K562 (cell line): ENCODE data around the gene KCNK7. TPM values are rescaled to one million over a fixed set of nuclear protein-coding genes. Genes with fewer than 3 reads are reported as not detected.
A peak's percentile ranks its signal among the peaks of the same experiment; 100 is the strongest.

ENCODE experiments used
- ELF1 ChIP-seq: fragments of 200-800 bp; sonication (Bioruptor generic); IDR thresholded peaks from 2 replicates; pipeline ENCODE4 v1.6.1; 2016; ENCODE audit warnings: missing genetic modification characterization, missing compliant biosample characterization
- ETV6 ChIP-seq, 3 experiments: fragments of 150-350 bp in 1 of 3; sonication (generic) in 1 of 3; formaldehyde crosslinking in 1 of 3; IDR thresholded peaks; 2 replicates each; pipeline versions ENCODE4 v1.6.1 to v1.8.0; 2014 to 2022; ENCODE audit warnings: borderline replicate concordance in 2 of 3, low read depth in 2 of 3, antibody characterized with exemption in 1 of 3, low read length in 1 of 3, mild to moderate bottlenecking in 1 of 3, missing genetic modification reagents in 1 of 3
- HDGF ChIP-seq: fragments of 450-650 bp; IDR thresholded peaks from 2 replicates; pipeline ENCODE4 v1.6.1; 2016
- HLTF ChIP-seq: fragments of 450-650 bp; IDR thresholded peaks from 2 replicates; pipeline ENCODE4 v1.6.1; 2016
- HMBOX1 ChIP-seq: sonication (generic); IDR thresholded peaks from 2 replicates; pipeline ENCODE4 v1.6.1; 2016
- KAT7 ChIP-seq: sonication (generic); formaldehyde crosslinking; IDR thresholded peaks from 2 replicates; pipeline ENCODE4 v1.8.0; 2022; ENCODE audit warnings: missing genetic modification reagents, mild to moderate bottlenecking, borderline replicate concordance
- KDM1A ChIP-seq, 2 experiments: fragments of 450-650 bp; IDR thresholded peaks; 2 replicates each; pipeline ENCODE4 v1.6.1; 2016; ENCODE audit warnings: mild to moderate bottlenecking in 2 of 2
- MBD1 ChIP-seq: fragments of 250-450 bp; sonication (Bioruptor Pico); IDR thresholded peaks from 2 replicates; pipeline ENCODE4 v1.8.0; 2022; ENCODE audit warnings: inconsistent platforms
- MCM3 ChIP-seq: fragments of 450-650 bp; IDR thresholded peaks from 2 replicates; pipeline ENCODE4 v1.6.1; 2016
- NCOA1 ChIP-seq: fragments of 450-650 bp; IDR thresholded peaks from 2 replicates; pipeline ENCODE4 v1.6.1; 2016; ENCODE audit warnings: low read depth
- RBFOX2 ChIP-seq: fragments of 200-400 bp; formaldehyde crosslinking; IDR thresholded peaks from 2 replicates; pipeline ENCODE4 v1.6.1; 2017; ENCODE audit warnings: low read depth, mild to moderate bottlenecking, low read length, moderate library complexity
- RREB1 ChIP-seq: fragments of 250-450 bp; sonication (Bioruptor Pico); IDR thresholded peaks from 2 replicates; pipeline ENCODE4 v1.4.0; 2020
- SMARCA5 ChIP-seq: fragments of 450-650 bp; IDR thresholded peaks from 2 replicates; pipeline ENCODE4 v1.6.1; 2016
- SRF ChIP-seq, 2 experiments: fragments of 250-450, 450-650 bp in 1 of 2; sonication (Bioruptor Pico) in 1 of 2; sonication (generic) in 1 of 2; formaldehyde crosslinking; IDR thresholded peaks; 2 replicates each; pipeline versions ENCODE4 v1.5.0 to v1.5.1; 2020 to 2022; ENCODE audit warnings: mild to moderate bottlenecking in 1 of 2, missing genetic modification reagents in 1 of 2
- ZNF668 ChIP-seq: fragments of 250-450 bp; sonication (Bioruptor Pico); IDR thresholded peaks from 2 replicates; pipeline ENCODE4 v1.8.0; 2022; ENCODE audit warnings: mild to moderate bottlenecking, inconsistent platforms
- polyA plus RNA-seq, 8 experiments: library from polyadenylated mRNA; depleted of rRNA in 4 of 8; stranded (reverse) in 5 of 8; unstranded in 3 of 8; fragments of >200 nt; fragmentation: Nextera tagmentation in 2 of 8; fragmentation: Illumina TruSeq in 1 of 8; extraction: Ambion mirVana in 2 of 8; extraction: Trizol in 1 of 8; gene quantifications; 2 replicates each; pipeline versions ENCODE4 v1.2.1 to v1.2.3, GENCODE V29; 2011 to 2014; ENCODE audit warnings: inconsistent platforms in 1 of 8, missing spikeins in 1 of 8
- total RNA-seq, 7 experiments: library from RNA; depleted of rRNA in 6 of 7; stranded (reverse); fragments of >200 nt in 6 of 7; fragmentation: Illumina TruSeq in 2 of 7; extraction: Trizol in 2 of 7; gene quantifications; 2 replicates each; pipeline versions ENCODE4 v1.2.1 to v1.2.3, GENCODE V29; 2011 to 2021; ENCODE audit warnings: low replicate concordance in 1 of 7

Gene KCNK7
- total and polyA plus RNA-seq, 9 of the 15 experiments (the other 6 are each of a cell fraction or from before 2014, with no cell fraction given), result 0.07 to 0.40 TPM; not detected in 7

GRCh38 chr11:65575568-65576231, 19.9 kb downstream of the KCNK7 start, which contains the start of gene EHBP1L1 (continued):
- TF ChIP-seq KAT7 (CRISPR knock-in tag) (0 out of 2 replicates have a peak, but pooled peaks have one; percentile 65), ELF1 (tag) (peak; percentile 78), MBD1 (no peak), ZNF668 (0 out of 2 replicates have a peak, but pooled peaks have one; percentile 39), SRF (CRISPR knock-in tag; IDR thresholded peaks at IDR 0.05) (0 out of 4 replicates have a peak, but pooled peaks of 1 of the 2 experiments have one; percentile 6), RREB1 (CRISPR knock-in tag) (peak; percentile 24; the same call in 1 of the 2 replicates), RBFOX2 (peak; percentile 62), KDM1A (IDR thresholded peaks at IDR 0.05) (peak in 1 of 2 experiments; percentile 50; a peak in 2 of 4 replicates), HMBOX1 (peak; percentile 91; the same call in 1 of the 2 replicates), MCM3 (no peak), HDGF (peak; percentile 96; the same call in 1 of the 2 replicates), HLTF (0 out of 2 replicates have a peak, but pooled peaks have one; percentile 33), NCOA1 (no peak), ETV6 (IDR thresholded peaks at IDR 0.05; ENCODE audit: borderline replicate concordance in 1 of 2, low read depth in 2 of 2, low read length in 1 of 2) (no peak; a peak in 1 of 4 replicates), ETV6 (CRISPR knock-in tag; IDR thresholded peaks at IDR 0.05; ENCODE audit: borderline replicate concordance) (no peak), SMARCA5 (peak; percentile 87; the same call in 1 of the 2 replicates)
